ENCODE measurements around the gene CA10.

CA10 gene

GRCh38 chr17:51721730-51722129 is 436.8 kb downstream of the CA10 start:
- DNase-seq (ENCODE audit: low spot score): no peak

- no peak for DNase-seq (ENCODE audit: low spot score)
Measured at GRCh38 chr17:51720439-51720838, 438.1 kb downstream of the CA10 start.

GRCh38 chr17:51718983-51719382 is 439.5 kb downstream of the CA10 start:
- DNase-seq (ENCODE audit: low spot score): no peak

GRCh38 chr17:51711581-51711980 is 446.9 kb downstream of the CA10 start:
- no peak for DNase-seq (ENCODE audit: low spot score)

- no peak for DNase-seq (ENCODE audit: low spot score)
Measured at GRCh38 chr17:51710634-51710979, 447.9 kb downstream of the CA10 start.

GRCh38 chr17:51709694-51710633 is 448.6 kb downstream of the CA10 start:
- DNase-seq (ENCODE audit: low spot score): no peak

GRCh38 chr17:51707216-51707615 is 451.3 kb downstream of the CA10 start:
- DNase-seq (ENCODE audit: low spot score): no peak

GRCh38 chr17:51706093-51706492 is 452.4 kb downstream of the CA10 start:
- no peak for DNase-seq (ENCODE audit: low spot score)

- no peak for DNase-seq (ENCODE audit: low spot score)
Measured at GRCh38 chr17:51703361-51704341, 454.9 kb downstream of the CA10 start.

- DNase-seq (ENCODE audit: low spot score): no peak
Measured at GRCh38 chr17:51702963-51703360, 455.6 kb downstream of the CA10 start.

- no peak for DNase-seq (ENCODE audit: low spot score)
Measured at GRCh38 chr17:51701501-51701900, 457.0 kb downstream of the CA10 start.

GRCh38 chr17:51700011-51700760 is 458.3 kb downstream of the CA10 start:
- no peak for DNase-seq (ENCODE audit: low spot score)

GRCh38 chr17:51699303-51699702 is 459.2 kb downstream of the CA10 start:
- DNase-seq (ENCODE audit: low spot score): no peak

- no peak for DNase-seq (ENCODE audit: low spot score)
Measured at GRCh38 chr17:51692917-51693316, 465.6 kb downstream of the CA10 start.

- no peak for DNase-seq (ENCODE audit: low spot score)
Measured at GRCh38 chr17:51687887-51688286, 470.6 kb downstream of the CA10 start.

GRCh38 chr17:51685287-51685909 is 473.1 kb downstream of the CA10 start:
- DNase-seq (ENCODE audit: low spot score): no peak

GRCh38 chr17:51684214-51684613 is 474.3 kb downstream of the CA10 start:
- no peak for DNase-seq (ENCODE audit: low spot score)

GRCh38 chr17:51683291-51683690 is 475.2 kb downstream of the CA10 start:
- DNase-seq (ENCODE audit: low spot score): no peak

GRCh38 chr17:51682115-51682514 is 476.4 kb downstream of the CA10 start:
- no peak for DNase-seq (ENCODE audit: low spot score)

- no peak for DNase-seq (ENCODE audit: low spot score)
Measured at GRCh38 chr17:51677875-51678274, 480.6 kb downstream of the CA10 start.

- no peak for DNase-seq (ENCODE audit: low spot score)
Measured at GRCh38 chr17:51676691-51677487, 481.6 kb downstream of the CA10 start.
